Fibroblast of mammary gland (primary cell): Measurements from ENCODE around the gene DEGS2.

Experiments used
- DNase-seq: peaks from one replicate; pipeline ENCODE4 v3.0.0-alpha.2; 2010; ENCODE audit warnings: low read depth
- H3K4me3 ChIP-seq: 2 replicates; pipeline ENCODE4 v1.5.1; 2011; ENCODE audit warnings: low read depth, mild to moderate bottlenecking, low read length, moderate library complexity; ENCODE audit not compliant: control insufficient read depth
- TF ChIP-seq, protein P1 (sequence below): conservative IDR thresholded peaks from 2 replicates; pipeline ENCODE4 v1.5.1; 2011; ENCODE audit warnings: low read depth, low read length, inconsistent platforms; ENCODE audit not compliant: control insufficient read depth, insufficient read depth

Gene DEGS2

DNA sequence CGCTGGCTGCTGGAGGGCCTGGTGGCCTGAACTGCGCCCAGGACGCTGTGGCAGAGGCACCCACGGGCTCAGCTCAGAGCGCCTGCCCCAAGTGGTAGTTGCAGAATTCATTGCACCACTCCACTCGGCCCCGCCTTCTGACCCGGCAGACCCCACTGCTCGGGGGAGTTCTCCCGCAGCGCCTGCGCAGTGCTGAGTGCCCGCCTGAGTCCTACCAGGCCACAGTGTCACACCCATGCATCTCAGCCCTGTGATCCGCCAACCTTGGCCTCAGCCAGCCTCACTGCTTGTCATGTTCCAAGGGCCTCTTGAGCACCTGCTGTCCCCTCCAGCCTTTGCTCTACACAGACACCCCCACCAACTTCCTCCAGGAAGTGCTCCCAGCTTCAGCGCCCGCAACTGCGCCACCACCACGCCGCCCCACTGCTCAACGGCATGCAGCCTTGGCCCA, 12.2 kb downstream of the DEGS2 start:
- no peak overlapping the region for H3K4me3 ChIP-seq
- TF ChIP-seq, protein P1, sequence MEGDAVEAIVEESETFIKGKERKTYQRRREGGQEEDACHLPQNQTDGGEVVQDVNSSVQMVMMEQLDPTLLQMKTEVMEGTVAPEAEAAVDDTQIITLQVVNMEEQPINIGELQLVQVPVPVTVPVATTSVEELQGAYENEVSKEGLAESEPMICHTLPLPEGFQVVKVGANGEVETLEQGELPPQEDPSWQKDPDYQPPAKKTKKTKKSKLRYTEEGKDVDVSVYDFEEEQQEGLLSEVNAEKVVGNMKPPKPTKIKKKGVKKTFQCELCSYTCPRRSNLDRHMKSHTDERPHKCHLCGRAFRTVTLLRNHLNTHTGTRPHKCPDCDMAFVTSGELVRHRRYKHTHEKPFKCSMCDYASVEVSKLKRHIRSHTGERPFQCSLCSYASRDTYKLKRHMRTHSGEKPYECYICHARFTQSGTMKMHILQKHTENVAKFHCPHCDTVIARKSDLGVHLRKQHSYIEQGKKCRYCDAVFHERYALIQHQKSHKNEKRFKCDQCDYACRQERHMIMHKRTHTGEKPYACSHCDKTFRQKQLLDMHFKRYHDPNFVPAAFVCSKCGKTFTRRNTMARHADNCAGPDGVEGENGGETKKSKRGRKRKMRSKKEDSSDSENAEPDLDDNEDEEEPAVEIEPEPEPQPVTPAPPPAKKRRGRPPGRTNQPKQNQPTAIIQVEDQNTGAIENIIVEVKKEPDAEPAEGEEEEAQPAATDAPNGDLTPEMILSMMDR: no peak
- no peak for DNase-seq

DNA sequence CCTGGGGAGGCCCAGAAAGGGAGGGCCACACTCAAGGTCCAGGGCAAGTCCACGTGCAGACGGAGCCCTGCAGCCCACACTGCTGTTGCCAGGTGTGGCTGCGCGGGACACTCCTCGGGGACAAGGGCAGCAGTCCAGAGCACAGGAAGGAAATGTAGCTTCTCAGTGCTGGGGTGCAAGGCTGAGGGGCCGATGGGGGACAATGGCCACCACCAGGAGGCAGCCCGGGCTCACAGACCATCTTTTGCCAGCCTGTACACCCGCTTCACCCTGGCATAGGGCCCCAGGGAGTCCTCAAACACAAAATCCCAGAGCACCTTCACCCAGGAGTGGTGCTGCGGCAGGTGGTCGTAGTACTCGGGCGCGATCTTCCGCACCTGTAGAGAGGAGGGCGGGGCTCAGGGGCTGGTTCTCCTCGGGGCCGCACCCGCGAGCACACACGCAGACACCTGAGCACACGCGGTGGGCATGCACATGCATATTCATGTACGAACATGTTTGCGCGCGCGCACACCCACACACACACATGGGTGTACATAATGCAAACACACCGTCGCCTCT, 12.8 kb downstream of the DEGS2 start:
- DNase-seq: no peak
- H3K4me3 ChIP-seq: no peak overlapping the region

DNA sequence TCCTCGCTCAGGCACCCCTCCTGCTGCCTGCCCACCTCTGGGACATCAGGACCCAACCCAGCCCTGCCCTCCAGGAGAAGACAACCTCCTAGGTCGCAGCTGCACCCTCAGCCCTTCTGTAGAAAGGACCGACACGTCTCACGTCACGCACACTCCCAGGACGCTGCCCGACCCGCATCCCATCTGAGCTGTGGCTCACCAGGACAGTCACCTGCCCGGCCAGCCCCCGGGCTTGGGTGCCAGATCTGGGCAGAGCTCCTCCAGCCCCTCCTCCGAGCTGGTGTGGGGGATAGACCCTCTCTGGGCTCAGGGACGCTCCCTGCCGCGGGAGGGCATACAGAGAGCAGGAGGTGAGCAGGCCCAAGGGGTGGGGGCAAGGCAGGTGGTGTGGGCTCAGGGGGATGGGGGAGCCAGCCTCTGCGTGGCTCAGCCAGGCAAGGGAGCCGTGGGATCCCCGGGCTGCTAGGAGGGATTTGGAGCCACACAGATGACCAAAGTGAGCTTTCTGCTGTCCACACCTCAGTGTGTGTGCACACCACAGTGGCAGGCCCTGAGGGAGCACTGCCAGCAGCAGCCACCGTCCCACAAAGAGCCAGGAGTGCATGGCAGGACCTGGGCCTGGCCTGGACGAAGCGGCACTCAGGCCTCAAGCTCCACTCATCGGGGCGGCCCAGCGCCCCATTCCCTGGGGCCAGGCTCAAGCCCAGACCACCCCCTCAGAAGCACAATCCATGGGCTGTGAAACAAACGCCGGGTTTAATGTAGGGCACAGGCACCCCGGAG, 13.6 kb downstream of the DEGS2 start:
- no peak overlapping the region for H3K4me3 ChIP-seq
- DNase-seq: no peak
- TF ChIP-seq, protein P1: no peak

More for the DNA sequence above, 12.8 kb downstream of the DEGS2 start:
- TF ChIP-seq, protein P1: no peak

DNA sequence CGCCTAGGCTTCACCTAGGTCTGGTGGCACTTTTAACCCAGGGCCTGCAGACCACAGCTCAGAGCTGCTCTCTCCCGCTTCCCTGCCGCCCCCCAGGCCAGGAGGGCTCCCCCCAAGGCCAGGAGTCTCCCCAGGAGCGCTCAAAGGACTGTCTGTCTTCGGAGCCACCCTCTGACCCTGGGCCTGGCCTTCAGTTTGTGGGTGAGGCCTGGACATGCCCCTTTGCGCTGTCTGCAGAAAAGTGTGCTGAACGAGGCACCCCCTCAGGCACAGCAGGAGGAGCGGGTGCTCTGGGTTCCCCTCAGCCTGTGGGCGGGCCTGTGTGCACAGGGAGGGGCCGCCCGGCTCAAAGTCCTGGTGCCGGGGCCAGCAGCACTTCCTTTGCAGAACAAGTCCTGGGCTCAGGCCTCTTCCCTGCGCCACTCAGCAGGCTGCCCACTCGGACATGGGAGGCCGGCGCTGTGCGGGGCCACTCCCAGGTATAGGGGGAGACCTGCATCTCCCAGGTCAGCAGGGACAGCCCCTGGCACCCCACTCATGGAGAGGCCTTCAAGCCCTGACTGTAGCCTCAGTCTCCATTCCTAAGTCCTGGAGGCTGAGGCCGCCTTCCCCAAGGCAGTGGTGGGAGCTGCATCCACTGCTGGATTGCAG, 14.3 kb downstream of the DEGS2 start:
- H3K4me3 ChIP-seq: no peak overlapping the region
- TF ChIP-seq, protein P1: no peak
- DNase-seq: no peak

DNA sequence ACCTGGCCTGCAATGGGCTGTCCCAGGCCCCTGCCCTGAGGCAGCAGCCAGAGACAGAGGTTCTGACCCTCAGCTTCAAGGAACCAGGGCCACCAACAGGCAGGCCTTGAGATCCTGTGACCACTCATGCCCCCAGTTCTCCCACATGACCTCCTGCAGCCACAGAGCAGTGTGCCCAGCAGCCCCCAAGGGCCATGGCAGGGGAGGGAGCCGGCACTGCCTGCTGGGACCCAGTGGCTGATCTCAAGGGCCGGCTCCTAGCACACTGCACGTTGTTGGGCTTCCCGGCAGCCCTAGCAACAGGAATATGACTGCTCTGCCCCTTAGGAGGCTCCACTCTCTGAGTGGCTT, 14.8 kb downstream of the DEGS2 start:
- H3K4me3 ChIP-seq: no peak overlapping the region
- TF ChIP-seq, protein P1: no peak
- DNase-seq: no peak

DNA sequence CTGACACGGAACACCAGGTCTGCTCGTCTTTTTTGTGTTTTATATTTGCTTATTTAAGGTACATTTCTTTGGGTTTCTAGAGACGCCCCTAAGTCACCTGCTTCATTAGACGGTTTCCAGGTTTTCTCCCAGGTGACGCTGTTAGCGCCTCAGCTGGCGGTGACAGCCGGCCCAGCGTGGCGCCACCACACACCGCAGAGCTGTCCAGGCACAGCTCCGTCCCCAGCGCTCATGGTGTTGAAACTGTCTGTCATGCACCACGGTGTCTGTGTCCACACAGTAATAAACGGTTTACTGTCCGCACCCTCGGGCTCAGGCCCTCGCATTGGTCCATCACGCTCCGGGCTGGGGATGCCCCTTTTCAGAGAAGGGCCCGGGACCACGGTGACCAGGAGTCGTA, 15.5 kb downstream of the DEGS2 start:
- no peak overlapping the region for H3K4me3 ChIP-seq
- DNase-seq: no peak
- TF ChIP-seq, protein P1: no peak
